ENCODE measurements around the gene P2RY6.

DNA sequence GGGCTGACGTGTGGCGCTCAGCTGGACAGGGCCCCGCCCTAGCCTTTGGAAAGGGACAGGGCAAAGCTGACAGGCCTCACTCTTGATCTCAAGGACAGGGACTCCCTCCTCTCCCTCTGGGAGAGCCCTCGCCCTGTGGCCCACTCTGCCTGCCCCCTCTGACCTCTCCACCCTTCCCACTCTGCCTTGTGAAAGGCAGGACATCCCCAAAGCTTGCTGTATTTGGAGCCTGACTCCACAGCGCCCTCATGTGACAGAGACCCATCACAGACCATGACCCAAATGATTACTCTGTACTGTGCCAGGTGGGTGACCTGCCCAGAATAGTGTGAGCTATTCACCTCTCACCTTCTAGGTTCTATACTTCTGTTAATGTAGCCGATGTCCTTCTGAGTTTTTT, 35.3 kb upstream of the P2RY6 start:
- TF ChIP-seq EZH2 (IDR thresholded peaks at IDR 0.05; ENCODE audit: insufficient read depth, poor library complexity, severe bottlenecking) (no peak), EZH2phosphoT487 (IDR thresholded peaks at IDR 0.05; ENCODE audit: insufficient read depth, low read depth) (no peak)

Data from GM23248 (cell line).